H1 (cell line): ENCODE data around the gene CELF4. TPM values are rescaled to one million over a fixed set of nuclear protein-coding genes. Genes with fewer than 3 reads are reported as not detected.

ENCODE experiments used
- BACH1 ChIP-seq: IDR thresholded peaks from 2 replicates; pipeline ENCODE4 v1.6.1; 2012; ENCODE audit warnings: low read length, improper control_type of control experiment
- SIRT6 ChIP-seq: IDR thresholded peaks from one replicate; pipeline ENCODE4 v1.7.1; 2012; ENCODE audit warnings: low read length, inconsistent platforms
- TEAD4 ChIP-seq: IDR thresholded peaks from 2 replicates; pipeline ENCODE4 v1.6.1; 2012; ENCODE audit warnings: low read depth, low read length, inconsistent platforms, mixed read lengths
- ZNF274 ChIP-seq: IDR thresholded peaks from 2 replicates; pipeline ENCODE4 v1.7.0; 2012; ENCODE audit warnings: low read length, borderline replicate concordance; ENCODE audit errors: extremely low read depth
- polyA plus RNA-seq, 7 experiments: library from polyadenylated mRNA; depleted of rRNA in 3 of 7; stranded (reverse) in 5 of 7; unstranded in 2 of 7; fragments of >200 nt in 5 of 7; fragments of 200-250 nt in 2 of 7; gene quantifications; 1 replicate in 5 of 7; 2 replicates in 1 of 7; 4 replicates in 1 of 7; pipeline versions ENCODE4 v1.2.1 to v1.2.3, GENCODE V29; 2011 to 2013; ENCODE audit warnings: missing spikeins in 2 of 7, mixed read lengths in 2 of 7
- total RNA-seq: library from RNA; stranded (reverse); fragmentation: NEBNext Ultra II Directional; extraction: Animal tissue kit (Norgen Biotek cat#: 25700); gene quantifications from 2 replicates; pipeline ENCODE4 v1.2.1, GENCODE V29; 2021

Gene CELF4
- total and polyA plus RNA-seq, 2 of the 8 experiments (the other 6 are each of a cell fraction or from before 2014, with no cell fraction given): 1.6 to 3.4 TPM

DNA sequence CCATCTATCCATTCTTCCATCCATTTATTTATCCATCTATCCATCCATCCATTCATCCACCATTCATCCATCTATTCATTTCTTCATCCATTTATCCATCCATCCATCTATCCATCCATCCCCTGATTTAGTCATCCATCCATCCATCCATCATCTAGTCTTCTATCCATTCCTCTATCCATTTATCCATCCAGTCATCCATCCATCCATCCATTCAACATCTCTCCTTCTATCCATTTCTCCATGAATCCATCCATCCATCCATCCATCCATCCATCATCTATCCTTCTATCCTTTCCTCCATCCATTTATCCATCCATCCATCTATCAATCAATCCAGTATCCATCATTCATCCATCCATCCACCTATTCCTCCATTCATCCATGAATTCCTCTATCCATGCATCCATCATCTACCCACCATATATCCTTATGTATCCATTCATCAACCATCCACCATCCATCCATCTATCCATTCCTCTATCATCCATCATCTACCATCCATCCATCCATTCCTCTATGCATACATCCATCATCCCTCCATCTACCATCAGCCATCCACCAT is 185.0 kb downstream of the CELF4 start (continued):
- no peak for TF ChIP-seq ZNF274
- no peak for TF ChIP-seq SIRT6
- no peak for TF ChIP-seq TEAD4
- TF ChIP-seq BACH1: no peak
- TF ChIP-seq, all 59 proteins: peak for 0
